ENCODE results near the gene NOX5. TPM values are rescaled to one million over a fixed set of nuclear protein-coding genes. Genes with fewer than 3 reads are reported as not detected.

The NOX5 gene
- total RNA-seq, 1 donor from 2014 or later, result not detected

GRCh38 chr15:68983961-68984481, 30.5 kb upstream of the NOX5 start:
- no peaks in the 10 kb centered on the region for H3K4me1 ChIP-seq
- no peaks in the 10 kb centered on the region for H3K9me3 ChIP-seq (replicated peaks)
- no peak for DNase-seq
- no peak overlapping the region for H3K4me3 ChIP-seq
- intact Hi-C loops (cut with micrococcal nuclease), result no loop called here
- no peak for TF ChIP-seq CTCF (IDR thresholded peaks at IDR 0.05; ENCODE audit: borderline replicate concordance)
- H3K27ac ChIP-seq (replicated peaks), result no peak overlapping the region
- no peaks in the 10 kb centered on the region for H3K36me3 ChIP-seq
- peaks cover 5% of the 10 kb centered on the region for H3K27me3 ChIP-seq (ENCODE audit: low read depth)

DNA sequence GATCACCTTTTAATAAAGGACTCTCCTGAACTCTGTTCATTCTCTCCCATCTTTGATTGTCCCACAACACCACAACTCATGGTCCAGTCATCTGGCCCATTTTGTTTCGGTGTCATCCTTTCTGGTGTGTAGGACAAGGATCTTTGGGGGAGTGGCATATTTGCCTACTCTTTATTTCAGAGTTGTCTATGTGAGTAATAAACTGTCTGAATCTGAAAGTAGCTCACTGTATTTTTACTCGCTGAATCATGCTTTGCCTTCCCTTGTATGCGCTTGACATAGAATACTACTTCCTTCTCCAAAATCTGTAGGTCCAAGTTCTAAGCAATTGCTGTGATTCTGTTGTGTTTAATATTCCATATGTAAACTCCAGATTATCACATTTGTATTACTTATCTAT, 29.9 kb upstream of the NOX5 start:
- no peaks in the 10 kb centered on the region for H3K36me3 ChIP-seq
- TF ChIP-seq CTCF (IDR thresholded peaks at IDR 0.05; ENCODE audit: borderline replicate concordance), result no peak
- H3K4me1 ChIP-seq, result peaks cover under 1% of the 10 kb centered on the region
- H3K27ac ChIP-seq (replicated peaks), result no peak overlapping the region
- DNase-seq, result no peak
- H3K27me3 ChIP-seq (ENCODE audit: low read depth), result peaks cover 5% of the 10 kb centered on the region
- H3K9me3 ChIP-seq (replicated peaks), result no peaks in the 10 kb centered on the region
- H3K4me3 ChIP-seq, result no peak overlapping the region
- intact Hi-C loops (cut with micrococcal nuclease), result no loop called here

DNA sequence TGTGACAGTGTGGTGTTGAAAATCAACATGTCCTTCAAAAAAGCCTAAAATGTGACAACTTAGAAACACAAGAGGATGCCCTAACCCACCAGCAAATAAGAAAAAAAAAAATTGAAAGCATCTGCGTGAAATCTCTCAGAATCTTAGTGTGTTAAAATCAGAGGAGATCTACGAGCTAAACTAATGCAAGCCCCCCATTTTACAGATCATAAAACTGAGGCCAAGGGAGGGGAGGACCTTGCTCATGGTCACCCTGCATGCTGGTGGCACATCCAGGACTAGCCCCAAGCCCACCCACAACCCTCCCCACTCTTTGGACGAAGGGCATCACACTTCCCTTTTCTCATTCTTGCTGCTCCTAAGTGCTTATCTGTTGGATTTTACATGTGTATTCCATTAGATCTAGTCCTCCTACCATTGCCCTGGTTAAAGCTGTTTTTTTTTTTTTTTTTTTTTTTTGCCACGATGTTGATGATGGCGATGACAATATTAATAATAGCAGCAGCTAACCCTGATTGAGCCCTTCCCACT, 29.1 kb upstream of the NOX5 start:
- TF ChIP-seq CTCF (IDR thresholded peaks at IDR 0.05; ENCODE audit: borderline replicate concordance), result no peak
- H3K9me3 ChIP-seq (replicated peaks), result no peaks in the 10 kb centered on the region
- intact Hi-C loops (cut with micrococcal nuclease), result no loop called here

DNA sequence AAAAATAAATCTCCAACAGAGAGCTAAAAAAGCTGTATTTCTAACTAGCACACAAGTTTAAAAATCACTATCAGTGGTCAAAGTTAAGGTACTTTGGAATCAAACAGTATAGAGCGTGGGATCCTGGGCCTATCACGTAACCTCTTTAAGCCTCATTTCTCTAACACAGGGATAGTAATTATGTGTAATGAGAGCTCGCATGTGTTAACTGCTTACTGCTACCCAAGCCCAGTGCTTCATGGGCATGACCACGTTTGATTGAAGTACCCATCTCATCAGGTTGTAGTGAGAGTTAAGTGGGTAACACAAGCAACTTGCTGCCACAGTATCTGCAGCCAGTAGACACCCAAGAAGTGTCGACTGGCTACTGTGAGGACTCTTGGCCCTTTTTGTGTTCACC, 28.2 kb upstream of the NOX5 start:
- H3K27ac ChIP-seq (replicated peaks), result no peak overlapping the region
- DNase-seq, result no peak
- peaks cover 17% of the 10 kb centered on the region for H3K4me1 ChIP-seq
- no peaks in the 10 kb centered on the region for H3K9me3 ChIP-seq (replicated peaks)
- TF ChIP-seq CTCF (IDR thresholded peaks at IDR 0.05; ENCODE audit: borderline replicate concordance), result no peak
- H3K36me3 ChIP-seq, result no peaks in the 10 kb centered on the region
- H3K27me3 ChIP-seq (ENCODE audit: low read depth), result peaks cover 5% of the 10 kb centered on the region
- intact Hi-C loops (cut with micrococcal nuclease), result no loop called here
- no peak overlapping the region for H3K4me3 ChIP-seq

More for the DNA sequence above, 29.1 kb upstream of the NOX5 start:
- peaks cover 5% of the 10 kb centered on the region for H3K27me3 ChIP-seq (ENCODE audit: low read depth)
- H3K36me3 ChIP-seq, result no peaks in the 10 kb centered on the region
- no peak overlapping the region for H3K4me3 ChIP-seq
- H3K27ac ChIP-seq (replicated peaks), result no peak overlapping the region
- DNase-seq, result no peak
- peaks cover 9% of the 10 kb centered on the region for H3K4me1 ChIP-seq

DNA sequence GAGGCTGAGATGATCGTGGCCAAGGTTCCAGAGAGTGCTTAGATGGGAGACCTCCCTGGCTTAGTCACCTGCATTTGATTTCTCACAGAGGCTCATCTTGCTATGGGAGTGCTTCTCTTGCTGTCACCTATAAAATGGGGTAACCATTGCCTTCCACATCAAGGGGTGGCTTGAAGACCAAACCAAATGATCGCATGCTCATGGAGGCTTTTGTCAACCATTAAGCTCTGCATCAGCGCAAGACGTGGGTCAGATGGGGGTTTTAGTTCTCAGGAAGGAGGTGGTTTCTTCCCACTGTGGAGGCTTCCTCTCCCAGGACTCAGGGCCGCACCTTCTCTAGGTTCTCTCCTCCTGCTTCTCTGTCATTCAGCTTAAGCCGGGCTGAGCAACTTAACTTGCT, 27.4 kb upstream of the NOX5 start:
- H3K4me3 ChIP-seq, result no peak overlapping the region

More for the DNA sequence above, 27.4 kb upstream of the NOX5 start:
- intact Hi-C loops (cut with micrococcal nuclease), result no loop called here
- Histone ChIP-seq H3K9me3 (replicated peaks) (no peaks in the 10 kb centered on the region), H3K27me3 (ENCODE audit: low read depth) (peaks cover 1% of the 10 kb centered on the region), H3K27ac (replicated peaks) (no peak overlapping the region), H3K4me1 (peaks cover 22% of the 10 kb centered on the region), H3K36me3 (no peaks in the 10 kb centered on the region)
- TF ChIP-seq CTCF (IDR thresholded peaks at IDR 0.05; ENCODE audit: borderline replicate concordance), result no peak
- DNase-seq, result no peak

All from left ventricle myocardium inferior (tissue), 1 donor.